ENCODE results near the gene ATP11B. TPM values are rescaled to one million over a fixed set of nuclear protein-coding genes. Genes with fewer than 3 reads are reported as not detected.
"Not testable (repeated sequence)": the region's sequence is repeated elsewhere in the genome, so short reads cannot be mapped to it uniquely, and the experiment has no call there.

ATP11B gene
- total RNA-seq, 1 donor from 2014 or later: 104 TPM

DNA sequence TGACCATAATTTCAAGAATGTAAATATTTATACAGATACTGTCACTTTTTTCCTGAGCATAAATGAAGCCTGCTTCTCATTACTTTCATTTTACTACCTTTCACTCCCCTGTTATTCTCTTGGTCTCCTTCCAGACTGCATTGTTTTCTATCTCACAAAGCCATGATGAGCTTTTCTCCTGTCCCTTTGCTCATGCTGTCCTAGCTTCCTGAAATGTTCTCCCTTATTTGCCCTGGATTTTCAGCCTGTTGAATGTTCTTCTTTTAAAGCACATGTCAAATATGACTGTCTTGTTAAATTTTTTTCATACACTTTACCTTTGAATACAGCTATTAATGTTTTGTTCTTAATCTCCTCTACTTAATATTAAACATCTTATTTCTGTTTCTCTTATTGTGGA, 31.7 kb downstream of the ATP11B start:
- intact Hi-C loops (cut with micrococcal nuclease): no loop called here

DNA sequence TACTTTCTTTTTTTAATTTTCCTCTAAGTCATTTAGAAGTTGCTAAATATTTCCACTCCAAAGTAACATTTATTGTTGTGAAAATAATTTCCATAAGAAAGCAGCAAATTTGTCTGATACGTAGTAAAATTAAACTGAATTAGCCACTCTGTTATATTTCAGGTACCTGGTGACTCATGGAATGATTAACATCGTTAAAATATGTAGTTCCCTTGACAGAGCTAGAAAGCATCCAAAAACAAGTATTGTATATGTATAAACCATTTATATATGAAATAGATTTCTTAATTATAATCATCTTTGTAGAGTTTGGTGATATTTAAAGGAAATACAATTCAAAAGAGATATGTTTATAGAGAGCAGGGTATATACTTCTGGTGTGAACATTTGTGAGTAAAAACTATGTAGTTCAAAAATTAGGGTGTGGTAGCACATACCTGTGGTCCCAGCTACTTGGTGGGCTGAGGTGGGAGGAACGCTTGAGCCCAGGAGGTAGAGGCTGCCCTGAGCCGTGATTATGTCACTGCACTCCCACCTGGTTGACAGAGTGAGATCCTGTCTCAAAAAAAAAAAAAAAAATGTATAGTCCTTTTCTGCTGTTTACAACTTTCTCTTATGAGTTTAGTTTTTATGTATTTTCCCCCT, 36.6 kb downstream of the ATP11B start:
- intact Hi-C loops (cut with micrococcal nuclease): no loop called here

DNA sequence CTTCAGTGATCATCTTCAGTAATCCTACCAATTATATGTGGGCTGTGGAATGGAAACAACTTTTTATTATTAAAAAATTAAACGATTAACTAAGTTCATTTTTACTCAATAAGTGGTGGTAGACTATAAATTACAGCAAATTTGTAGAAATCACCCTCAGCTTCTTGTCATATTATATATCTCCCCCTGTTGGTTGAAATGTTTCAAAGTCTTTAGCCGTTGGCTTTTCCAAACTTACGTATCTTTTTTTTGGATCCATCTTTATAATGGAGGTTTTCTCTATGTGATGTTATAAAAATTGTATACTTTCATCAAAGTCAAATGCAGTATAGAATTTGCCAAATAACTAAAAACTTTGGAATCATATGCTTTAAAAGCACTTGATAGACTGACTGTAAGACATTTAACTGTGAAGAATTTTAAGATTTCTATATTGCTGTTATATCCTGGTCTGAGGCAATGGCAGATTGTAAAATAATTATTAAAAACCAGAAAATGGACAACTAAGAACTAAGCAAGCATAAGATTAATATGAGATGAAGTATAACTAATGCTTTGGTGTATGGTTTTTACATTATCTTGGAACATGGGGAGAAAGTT, 44.7 kb downstream of the ATP11B start:
- intact Hi-C loops (cut with micrococcal nuclease): loop anchor here (1.0 to 2.0 kb wide), 2 partner anchors 43 to 124 kb away; no protein-coding TSS in a partner anchor

DNA sequence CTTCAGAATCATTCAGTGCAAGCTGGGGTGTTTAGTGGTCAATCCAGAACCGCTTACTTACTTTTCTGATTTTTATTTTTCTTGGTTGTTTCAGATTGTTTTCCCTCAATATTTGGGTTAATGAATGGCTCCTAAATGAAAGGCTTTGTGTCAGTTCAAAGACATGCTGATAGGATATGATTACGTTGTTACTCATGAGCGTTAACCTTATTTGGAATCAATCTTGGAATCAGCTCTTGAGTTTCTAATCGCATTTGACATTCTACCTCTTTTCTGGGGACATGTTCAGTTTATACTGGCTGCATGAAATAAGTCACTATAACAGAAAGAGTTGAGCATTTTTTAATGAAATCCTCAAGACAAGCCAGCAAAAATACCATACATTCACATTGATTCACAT, 50.2 kb downstream of the ATP11B start:
- intact Hi-C loops (cut with micrococcal nuclease): no loop called here

DNA sequence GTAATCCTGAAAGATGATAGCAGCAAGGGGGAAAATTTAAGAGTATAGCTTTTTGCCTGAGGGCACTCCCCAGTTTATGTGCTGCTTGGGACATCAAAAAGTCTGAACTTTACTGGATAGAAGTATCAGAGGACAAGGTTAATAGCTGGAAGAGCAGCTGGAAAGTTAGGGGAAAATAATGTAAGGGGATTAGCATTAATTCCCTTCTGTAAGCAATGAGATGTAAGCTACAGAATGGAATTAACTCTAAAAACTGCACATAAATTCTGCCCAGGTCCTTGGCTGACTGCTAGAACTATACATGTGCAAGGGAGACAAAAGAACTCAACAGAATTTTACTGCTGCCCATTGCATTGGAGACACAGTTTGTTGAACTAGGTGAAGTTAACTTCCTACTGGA, 55.6 kb downstream of the ATP11B start:
- intact Hi-C loops (cut with micrococcal nuclease): no loop called here

DNA sequence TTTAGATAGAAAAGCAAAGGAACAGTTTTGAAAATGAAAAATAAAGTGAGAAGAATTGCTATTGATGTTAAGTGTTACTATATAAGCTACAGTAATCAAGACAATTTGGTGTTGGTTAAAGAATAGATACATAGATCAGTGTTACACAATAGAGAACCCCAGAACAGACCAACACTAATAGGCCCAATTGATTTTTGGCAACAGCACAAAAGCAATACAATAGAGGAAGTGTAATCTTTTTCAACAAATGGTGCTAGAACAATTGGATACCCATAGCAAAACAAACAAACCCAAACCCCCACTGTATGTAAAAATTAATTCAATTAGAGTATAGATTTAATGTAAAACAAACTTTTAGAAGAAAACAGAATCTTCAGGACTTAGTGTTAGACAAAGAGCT, 61.8 kb downstream of the ATP11B start:
- intact Hi-C loops (cut with micrococcal nuclease): no loop called here

DNA sequence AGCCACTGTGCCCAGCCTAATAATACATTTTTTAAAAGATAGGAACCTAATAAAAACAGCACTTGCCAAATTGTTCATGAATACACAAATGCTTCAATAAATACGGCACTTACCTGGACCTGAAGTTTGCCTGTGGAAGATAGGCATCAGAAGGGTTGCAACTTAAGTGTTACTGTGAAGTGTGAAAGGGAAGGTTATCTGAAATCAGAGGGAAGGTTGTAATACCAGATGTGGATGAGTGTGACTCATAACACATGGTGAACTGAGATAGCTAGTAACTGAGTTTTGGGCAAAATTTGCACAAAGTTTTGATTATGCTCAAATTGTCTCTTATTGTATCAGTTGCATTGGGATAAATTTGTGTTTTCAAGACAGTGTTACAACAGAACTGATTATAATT, 68.0 kb downstream of the ATP11B start:
- intact Hi-C loops (cut with micrococcal nuclease): loop anchor here (5.0 kb wide), 1 partner anchor 116 kb away; no protein-coding TSS in a partner anchor

DNA sequence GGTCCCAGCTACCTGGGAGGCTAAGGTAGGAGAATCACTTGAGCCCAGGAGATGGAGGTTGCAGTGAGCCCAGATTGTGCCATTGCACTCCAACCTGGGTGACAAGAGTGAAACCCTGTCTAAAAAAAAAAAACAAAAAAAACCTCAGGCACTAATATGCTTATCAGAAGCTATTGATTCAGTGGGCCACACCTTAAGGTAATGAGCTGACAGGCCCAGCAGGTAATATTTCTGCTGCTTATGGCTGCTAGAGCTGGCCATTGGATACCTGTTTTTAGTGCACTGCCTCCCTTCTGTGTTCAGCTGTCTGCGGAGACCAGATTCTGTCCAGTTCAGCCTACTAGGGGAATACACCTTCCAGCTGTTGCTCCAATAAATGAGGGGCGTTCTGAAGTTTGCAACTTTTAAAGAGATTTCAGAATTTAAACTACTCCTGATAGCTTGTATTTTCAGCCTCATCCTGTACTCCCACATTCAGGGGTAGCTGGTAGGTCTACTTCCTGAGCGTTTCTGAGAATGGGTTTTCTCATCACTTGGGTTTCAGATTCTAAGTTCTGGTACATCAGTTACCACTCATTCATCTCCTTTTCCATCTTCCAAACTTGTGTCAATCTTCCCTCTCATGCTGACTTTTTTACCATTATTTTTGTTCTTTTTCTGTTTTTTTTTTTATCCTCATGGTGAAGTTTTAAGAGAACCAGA, 69.0 kb downstream of the ATP11B start:
- intact Hi-C loops (cut with micrococcal nuclease): loop anchor here (5.0 kb wide), 1 partner anchor 115 kb away; no protein-coding TSS in a partner anchor

DNA sequence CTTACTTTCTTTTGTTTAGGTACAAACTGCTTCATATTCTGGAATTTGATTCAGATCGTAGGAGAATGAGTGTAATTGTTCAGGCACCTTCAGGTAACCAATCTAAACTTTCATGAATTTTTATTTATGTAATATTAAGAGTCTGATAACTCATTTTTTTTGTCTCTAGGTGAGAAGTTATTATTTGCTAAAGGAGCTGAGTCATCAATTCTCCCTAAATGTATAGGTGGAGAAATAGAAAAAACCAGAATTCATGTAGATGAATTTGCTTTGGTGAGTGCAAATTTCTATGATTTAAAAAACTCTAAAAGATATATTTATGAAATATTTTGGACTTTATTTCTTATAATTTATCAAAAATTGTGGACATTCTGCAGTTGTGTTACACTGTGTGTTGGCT, 75.8 kb downstream of the ATP11B start:
- intact Hi-C loops (cut with micrococcal nuclease): no loop called here

DNA sequence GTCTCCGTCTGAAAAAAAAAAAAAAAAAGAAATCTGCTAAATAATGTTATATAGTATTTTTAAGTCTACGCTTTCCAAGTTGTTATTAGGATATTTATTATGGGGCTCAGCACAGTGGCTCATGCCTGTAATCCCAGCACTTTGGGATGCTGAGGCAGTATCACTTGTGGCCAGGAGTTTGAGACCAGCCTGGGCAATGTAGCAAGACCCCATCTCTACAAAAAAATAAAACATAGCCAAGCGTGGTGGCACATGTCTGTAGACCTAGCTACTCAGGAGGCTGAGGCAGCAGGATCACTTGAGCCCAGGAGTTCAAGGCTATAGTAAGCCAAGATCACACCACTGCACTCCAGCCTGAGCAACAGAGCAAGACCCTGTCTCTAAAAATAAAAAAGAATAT, 77.6 kb downstream of the ATP11B start:
- intact Hi-C loops (cut with micrococcal nuclease): not testable (repeated sequence)

DNA sequence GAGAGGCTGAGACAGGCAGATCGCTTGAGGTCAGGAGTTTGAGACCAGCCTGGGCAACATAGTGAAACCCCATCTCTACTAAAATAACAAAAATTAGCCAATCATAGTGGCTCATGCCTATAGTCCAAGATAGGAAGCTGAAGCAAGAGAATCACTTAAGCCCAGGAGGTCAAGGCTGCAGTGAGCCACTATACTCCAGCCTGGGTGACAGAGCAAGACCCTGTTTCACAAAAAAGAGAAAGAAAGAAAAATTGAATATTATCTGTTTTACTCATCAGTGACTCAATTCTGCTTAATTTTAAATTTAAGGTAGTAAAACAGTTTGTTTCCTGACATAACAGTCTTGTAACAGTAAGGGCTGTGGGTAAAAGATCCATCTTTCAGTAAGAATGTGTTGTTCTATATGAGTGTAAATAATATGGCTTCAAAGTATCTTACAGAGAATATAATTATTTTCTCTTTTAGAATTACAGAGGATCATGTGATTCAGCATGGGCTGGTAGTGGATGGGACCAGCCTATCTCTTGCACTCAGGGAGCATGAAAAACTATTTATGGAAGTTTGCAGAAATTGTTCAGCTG, 85.8 kb downstream of the ATP11B start:
- intact Hi-C loops (cut with micrococcal nuclease): no loop called here

DNA sequence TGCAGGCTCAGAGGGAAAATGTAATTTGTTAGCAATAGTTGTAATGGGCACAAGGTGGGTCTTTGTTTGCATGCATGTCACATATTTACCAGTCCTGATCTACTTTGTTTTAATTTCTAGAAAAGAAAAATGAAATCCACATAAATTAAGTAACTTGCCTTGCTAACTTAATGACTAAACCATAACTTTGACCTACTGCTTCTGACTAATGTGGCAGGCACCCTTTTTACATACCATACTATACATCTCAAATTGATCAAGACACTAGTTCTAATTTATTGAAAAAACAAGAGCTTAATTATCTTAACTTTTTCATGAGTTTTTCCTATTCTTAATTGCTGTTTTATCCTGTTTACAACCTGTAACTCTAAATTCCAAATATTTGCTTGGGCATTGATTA, 93.2 kb downstream of the ATP11B start:
- intact Hi-C loops (cut with micrococcal nuclease): no loop called here

DNA sequence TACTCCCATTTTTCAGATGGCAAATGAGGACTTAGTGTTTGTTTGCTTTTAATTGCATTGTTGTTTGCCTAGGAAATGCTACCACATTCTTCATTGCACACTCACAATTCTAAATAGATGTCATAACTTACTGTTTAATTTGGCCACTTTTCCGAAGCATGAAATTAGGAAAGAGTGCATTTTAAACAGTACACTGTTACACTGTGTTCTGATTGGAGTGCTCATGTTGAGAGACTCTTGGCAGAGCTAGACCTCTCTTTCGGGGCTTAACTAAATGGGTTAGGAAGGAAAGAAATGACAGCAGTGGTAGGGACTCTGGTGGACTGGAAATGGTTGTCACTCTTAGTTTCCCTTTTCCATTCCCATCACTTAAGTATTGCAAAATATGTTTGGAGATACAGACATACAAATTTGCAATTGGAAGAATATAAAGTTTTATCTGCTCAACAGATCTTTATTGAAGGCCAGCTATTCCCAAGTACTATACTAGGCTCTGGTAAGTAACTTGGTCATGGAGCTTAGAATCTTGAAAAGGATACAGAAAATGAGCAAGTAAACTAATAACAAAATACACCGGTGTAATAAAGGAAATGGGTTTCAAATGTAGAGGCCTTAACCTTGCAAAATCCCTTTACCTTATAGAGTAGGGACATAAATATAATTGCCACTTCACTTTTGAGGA, 96.8 kb downstream of the ATP11B start:
- intact Hi-C loops (cut with micrococcal nuclease): no loop called here

DNA sequence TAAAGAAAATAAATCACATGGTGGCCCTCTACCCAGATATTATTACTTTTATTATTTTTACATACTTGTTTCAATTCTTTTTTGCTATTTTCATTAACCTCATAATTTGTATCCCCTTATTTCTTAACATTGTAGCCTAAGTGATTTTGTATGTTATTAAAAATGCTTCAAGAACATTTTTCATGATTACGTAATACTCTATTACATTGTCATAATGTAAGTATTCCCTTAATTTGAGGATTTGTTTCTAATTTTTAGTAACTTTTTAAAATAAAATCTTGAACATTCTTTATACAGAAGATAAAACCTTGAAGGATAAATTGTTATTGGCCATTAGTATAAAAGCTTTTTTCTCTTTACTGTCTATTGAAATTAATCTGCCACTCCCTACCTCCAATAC, 98.1 kb downstream of the ATP11B start:
- intact Hi-C loops (cut with micrococcal nuclease): no loop called here

DNA sequence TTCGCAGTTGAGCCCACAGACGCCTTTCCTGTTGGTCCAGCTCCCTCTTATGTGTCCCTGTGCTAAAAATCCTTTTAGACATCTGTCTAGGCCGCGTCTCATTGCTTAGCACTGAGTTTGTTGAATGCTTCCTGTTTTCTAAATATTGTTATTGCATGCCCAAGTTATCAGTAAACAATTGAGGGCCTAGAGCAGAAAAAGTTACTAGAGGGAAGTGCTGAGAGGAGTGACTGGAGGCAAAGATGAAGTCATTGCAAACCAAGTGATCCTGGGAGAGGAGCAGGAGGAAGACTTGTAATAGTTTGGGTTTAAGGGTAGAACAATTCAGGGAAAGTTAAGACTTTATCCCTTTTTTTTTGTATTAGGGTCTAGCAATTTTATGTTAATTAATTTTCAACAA, 98.9 kb downstream of the ATP11B start:
- intact Hi-C loops (cut with micrococcal nuclease): no loop called here

DNA sequence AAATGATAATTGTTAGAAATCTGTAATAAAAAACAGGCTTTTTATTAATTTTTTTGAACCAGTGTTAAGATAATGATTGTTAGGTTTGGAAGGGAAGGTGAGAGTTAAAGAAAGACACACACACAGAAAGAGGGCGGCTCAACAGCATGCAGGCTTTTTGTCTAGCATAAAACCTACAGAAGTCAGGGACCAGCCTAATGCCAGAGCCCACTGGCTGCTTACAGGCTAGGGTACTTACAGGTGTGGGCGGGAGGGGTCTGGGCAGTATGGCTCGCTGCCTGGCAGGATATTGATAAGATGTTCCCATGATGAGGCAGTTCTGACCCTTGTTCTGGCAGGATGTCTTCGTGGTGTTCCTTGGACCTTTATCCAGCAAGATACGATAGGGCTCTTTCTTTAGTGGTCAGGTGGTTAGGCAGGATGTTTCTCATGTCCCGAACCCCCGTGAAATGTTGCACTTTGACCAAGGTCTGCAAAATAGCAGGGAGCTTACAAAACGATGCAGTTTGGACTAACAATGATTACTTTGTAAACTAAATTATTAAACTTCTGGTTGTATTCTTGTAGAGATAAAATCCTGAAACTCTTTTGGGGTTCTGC, 102.3 kb downstream of the ATP11B start:
- intact Hi-C loops (cut with micrococcal nuclease): no loop called here

DNA sequence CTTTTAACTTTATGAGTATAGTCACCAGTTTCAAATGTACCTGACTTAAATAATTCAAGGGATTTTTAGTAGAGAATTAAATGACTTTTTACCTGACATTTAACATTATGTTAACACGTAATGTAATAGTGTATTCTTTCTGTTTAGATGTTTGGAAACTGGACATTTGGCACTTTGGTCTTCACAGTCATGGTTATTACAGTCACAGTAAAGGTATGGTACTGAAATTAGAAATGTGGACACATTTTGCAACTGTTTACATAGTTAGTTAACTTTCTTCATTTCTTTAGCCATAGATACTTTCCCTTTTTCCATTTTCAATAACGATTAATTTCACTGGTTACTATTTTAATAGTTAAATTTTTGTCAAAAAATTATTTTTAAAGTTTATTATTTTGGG, 103.2 kb downstream of the ATP11B start:
- intact Hi-C loops (cut with micrococcal nuclease): no loop called here

DNA sequence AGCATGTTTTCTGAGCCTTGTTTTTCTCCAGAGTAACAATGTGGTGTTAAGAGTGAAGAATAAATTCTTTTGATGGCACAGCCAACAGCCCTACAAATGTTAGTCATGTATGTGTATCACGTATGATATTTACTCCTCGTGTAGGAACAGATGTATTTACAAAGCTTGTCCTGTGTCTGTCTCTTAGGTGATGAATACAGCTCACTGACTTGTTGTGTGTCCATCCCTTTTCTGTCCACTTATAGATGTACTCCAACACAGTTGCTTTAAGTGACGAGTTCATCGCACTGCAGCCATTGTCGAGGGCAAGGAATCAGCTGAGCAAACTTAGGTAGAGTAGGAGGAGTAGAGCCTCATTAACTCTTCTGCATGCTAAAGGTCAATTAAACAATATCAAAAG, 108.9 kb downstream of the ATP11B start:
- intact Hi-C loops (cut with micrococcal nuclease): loop anchor here (10.0 kb wide), 1 partner anchor 483 kb away; no protein-coding TSS in a partner anchor

DNA sequence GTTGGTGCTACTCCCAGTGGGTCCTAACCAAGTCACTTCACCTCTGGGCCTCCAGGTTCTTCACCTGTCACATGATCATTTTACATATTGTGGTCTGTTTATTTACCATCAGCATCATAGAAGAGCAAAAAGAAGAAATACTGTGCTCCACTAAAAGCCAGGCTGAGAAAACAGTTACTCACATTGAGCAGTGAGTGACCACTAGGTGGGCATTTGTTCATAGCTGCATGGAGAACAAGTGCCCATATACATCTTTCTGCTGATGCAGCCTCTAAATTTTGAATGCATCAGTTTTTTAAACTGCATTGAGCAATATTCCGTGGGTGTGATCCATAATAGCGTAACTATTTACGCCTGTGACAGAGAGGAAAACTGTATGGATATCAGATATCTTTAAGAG, 110.9 kb downstream of the ATP11B start:
- intact Hi-C loops (cut with micrococcal nuclease): loop anchor here (10.0 kb wide), 1 partner anchor 481 kb away; no protein-coding TSS in a partner anchor

DNA sequence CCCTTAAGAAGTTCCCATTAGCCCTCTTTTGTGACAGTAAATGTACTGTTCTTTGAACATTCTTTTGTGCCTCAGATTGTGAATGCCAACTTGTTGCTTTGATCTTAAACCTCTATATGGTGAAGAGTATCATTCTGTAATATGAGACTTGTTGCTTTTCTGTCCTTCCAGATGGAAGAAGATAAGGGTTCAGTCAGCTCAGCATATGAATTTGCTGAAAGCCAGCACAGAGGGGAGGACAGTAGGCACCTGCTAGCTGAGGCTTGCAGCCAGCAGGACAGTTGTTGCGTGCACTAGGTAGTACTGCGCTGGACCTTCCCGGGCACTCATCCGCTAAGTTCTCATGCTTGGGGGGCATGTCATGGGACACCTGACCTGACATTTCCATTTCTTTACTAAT, 112.3 kb downstream of the ATP11B start:
- intact Hi-C loops (cut with micrococcal nuclease): loop anchor here (10.0 kb wide), 1 partner anchor 479 kb away; no protein-coding TSS in a partner anchor

DNA sequence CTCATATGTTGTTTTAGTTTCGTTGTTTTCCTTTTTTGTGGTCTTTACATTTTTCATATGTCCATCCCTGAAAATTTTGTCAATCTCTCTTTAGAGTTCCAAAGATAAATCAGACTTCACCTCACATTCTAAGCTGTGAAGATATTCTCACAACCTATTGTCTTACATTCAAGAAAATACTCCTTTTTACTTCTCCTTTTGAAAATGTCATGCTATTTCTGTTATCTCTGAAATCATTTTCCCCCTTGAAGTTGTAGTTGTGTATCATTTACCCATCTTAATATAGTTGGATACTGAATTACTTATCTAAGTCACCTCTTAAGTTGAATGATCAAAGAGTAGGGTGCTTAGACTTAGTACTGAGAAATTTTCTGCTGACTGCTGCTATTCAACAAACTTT, 112.7 kb downstream of the ATP11B start:
- intact Hi-C loops (cut with micrococcal nuclease): loop anchor here (10.0 kb wide), 1 partner anchor 479 kb away; no protein-coding TSS in a partner anchor

Data from T-helper 2 cell treated with Interferon-gamma antibody and Interleukin-4, amounts not matched to agents 100 ng/mL and 5 ng/mL, for 36 hours (primary cell).